Mesothelial cell of epicardium (in vitro differentiated cells): Measurements from ENCODE around the gene CST7. TPM values are rescaled to one million over a fixed set of nuclear protein-coding genes. Genes with fewer than 3 reads are reported as not detected.

Experiments used
- DNase-seq, 2 experiments: peaks; one replicate each; pipeline ENCODE4 v3.0.0; 2021; ENCODE audit warnings: low spot score in 2 of 2; ENCODE audit not compliant: unreplicated experiment in 2 of 2
- H3K27ac Mint-ChIP-seq: 2 replicates; pipeline ENCODE4 v1.8.0; 2021; ENCODE audit warnings: mixed read lengths
- H3K27me3 Mint-ChIP-seq: 2 replicates; pipeline ENCODE4 v1.8.0; 2021; ENCODE audit warnings: low read depth, mixed read lengths
- H3K36me3 Mint-ChIP-seq: 2 replicates; pipeline ENCODE4 v1.8.0; 2021; ENCODE audit warnings: mixed read lengths
- H3K4me1 Mint-ChIP-seq: 2 replicates; pipeline ENCODE4 v1.8.0; 2021; ENCODE audit warnings: mixed read lengths
- H3K4me3 Mint-ChIP-seq: 2 replicates; pipeline ENCODE4 v1.8.0; 2021; ENCODE audit warnings: mild to moderate bottlenecking, moderate library complexity, mixed read lengths
- H3K9me3 Mint-ChIP-seq: 2 replicates; pipeline ENCODE4 v1.8.0; 2021; ENCODE audit warnings: mixed read lengths
- total RNA-seq: library from RNA; stranded (reverse); gene quantifications from 3 replicates; pipeline ENCODE4 v1.2.1, GENCODE V29; 2021
- TF ChIP-seq, protein P1 (sequence below): fragments of 200-600 bp; sonication (generic); IDR thresholded peaks from one replicate; pipeline ENCODE4 v1.5.0; 2021; ENCODE audit warnings: antibody characterized with exemption; ENCODE audit not compliant: unreplicated experiment

CST7 gene
- total RNA-seq, 1 donor from 2014 or later: not detected

DNA sequence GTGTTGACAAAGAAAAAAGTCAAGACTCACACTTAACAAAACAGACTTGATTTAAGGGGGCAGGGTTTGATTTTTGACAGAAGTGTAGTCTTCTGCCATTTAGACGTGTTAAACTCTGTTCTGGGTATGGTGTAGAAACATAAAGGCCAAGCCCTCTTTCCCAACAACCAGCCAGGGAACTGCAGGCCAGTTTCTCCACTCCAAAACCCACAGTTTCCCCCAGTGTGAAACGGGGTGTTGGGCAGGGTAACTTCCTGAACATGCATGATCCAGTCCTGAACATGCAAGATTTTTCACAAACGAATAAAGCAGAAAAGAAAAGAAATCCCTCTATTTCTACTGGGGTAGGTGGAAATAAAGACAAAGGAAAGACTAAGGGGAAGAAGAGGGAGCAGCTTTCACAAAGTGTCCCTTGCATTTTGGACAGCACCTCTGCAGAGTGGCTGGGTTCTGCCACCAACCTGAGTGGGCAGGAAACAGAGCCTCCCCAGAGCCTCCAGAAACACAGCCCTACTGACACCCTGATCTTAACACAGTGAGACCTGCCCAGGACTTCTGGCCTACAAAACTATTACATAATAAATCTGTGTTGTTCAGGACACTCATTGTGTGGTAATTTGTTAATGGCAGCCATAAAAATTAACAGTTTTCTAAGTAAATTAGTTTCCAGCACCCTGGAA lies 36.0 kb downstream of the CST7 start:
- Mint-ChIP-seq H3K4me1 (no peaks in the 10 kb centered on the region), H3K36me3 (peaks cover 24% of the 10 kb centered on the region), H3K4me3 (no peak overlapping the region), H3K9me3 (peaks cover 2% of the 10 kb centered on the region), H3K27ac (no peak overlapping the region), H3K27me3 (no peaks in the 10 kb centered on the region)
- DNase-seq: no peak
- TF ChIP-seq, protein P1, sequence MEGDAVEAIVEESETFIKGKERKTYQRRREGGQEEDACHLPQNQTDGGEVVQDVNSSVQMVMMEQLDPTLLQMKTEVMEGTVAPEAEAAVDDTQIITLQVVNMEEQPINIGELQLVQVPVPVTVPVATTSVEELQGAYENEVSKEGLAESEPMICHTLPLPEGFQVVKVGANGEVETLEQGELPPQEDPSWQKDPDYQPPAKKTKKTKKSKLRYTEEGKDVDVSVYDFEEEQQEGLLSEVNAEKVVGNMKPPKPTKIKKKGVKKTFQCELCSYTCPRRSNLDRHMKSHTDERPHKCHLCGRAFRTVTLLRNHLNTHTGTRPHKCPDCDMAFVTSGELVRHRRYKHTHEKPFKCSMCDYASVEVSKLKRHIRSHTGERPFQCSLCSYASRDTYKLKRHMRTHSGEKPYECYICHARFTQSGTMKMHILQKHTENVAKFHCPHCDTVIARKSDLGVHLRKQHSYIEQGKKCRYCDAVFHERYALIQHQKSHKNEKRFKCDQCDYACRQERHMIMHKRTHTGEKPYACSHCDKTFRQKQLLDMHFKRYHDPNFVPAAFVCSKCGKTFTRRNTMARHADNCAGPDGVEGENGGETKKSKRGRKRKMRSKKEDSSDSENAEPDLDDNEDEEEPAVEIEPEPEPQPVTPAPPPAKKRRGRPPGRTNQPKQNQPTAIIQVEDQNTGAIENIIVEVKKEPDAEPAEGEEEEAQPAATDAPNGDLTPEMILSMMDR: no peak

DNA sequence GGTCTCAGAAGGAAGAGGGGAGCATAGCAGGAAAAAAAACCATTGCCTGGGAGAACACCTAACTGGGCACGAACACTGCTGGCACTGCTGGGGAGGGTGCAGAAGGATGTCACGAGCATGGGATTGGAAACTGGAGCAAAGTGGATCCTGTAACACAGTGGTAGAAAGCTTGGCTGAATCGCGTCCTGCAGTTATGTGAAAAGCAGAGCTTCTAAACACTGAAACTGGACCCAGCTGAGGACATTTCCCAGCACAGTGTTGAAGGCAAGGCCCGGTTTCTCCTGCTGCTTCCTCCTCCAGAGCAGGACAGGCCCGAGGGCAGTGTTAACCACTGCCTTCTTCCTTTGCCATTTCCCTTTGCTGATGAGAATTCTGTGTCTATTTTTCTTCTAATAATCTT lies 36.7 kb downstream of the CST7 start:
- Mint-ChIP-seq H3K36me3 (peaks cover 17% of the 10 kb centered on the region), H3K9me3 (no peaks in the 10 kb centered on the region), H3K4me3 (no peak overlapping the region), H3K27ac (no peak overlapping the region), H3K4me1 (peaks cover 3% of the 10 kb centered on the region), H3K27me3 (no peaks in the 10 kb centered on the region)
- TF ChIP-seq, protein P1: no peak
- DNase-seq: no peak

DNA sequence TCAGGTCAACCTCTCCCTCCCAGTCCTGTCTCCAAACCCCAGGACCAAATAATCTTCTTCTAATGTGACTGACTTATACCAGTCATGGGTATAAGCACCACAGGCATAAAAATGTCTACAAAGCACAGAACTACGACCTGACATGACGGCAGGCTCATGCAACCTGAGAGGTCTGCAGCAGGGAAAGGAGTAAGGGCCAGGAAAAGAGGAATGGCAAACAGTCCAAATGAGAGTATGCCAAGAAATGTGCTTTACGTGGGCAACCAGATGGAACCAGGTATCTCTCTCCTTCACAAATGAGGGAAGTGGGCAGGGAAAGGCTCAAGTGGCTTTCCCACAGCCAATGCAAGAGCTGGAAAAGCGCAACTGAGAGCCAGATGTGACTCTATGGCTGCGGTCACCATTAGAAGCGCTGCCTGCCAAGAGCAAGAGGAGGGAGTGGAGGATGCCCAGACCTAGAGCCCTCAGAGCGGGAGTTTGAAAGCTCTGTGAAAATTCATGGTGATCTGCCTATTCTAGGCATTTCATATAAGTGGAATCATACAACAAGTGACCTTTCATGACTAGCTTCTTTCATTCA lies 37.5 kb downstream of the CST7 start:
- H3K4me1 Mint-ChIP-seq: peaks cover 9% of the 10 kb centered on the region
- H3K9me3 Mint-ChIP-seq: no peaks in the 10 kb centered on the region
- DNase-seq: no peak
- TF ChIP-seq, protein P1: no peak
- H3K27me3 Mint-ChIP-seq: no peaks in the 10 kb centered on the region
- H3K4me3 Mint-ChIP-seq: no peak overlapping the region
- H3K36me3 Mint-ChIP-seq: peaks cover 10% of the 10 kb centered on the region
- no peak overlapping the region for H3K27ac Mint-ChIP-seq

DNA sequence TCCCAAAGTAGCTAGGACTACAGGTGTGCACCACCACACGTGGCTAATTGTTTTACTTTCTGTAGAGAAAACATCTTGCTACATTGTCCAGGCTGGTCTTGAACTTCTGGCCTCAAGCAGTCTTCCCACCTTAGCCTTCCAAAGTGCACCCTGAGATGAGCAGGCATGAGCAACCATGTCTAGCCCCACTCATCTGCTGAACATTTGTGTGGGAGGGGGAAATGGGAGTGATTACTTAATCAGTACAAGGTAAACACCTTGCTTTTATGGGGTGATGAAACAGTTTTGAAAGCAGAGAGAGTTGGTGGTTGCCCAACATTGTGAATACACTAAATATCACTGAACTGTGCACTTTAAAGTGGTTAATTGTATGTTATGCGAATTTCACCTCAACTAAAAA lies 38.2 kb downstream of the CST7 start:
- TF ChIP-seq, protein P1: no peak
- no peaks in the 10 kb centered on the region for H3K9me3 Mint-ChIP-seq
- H3K27me3 Mint-ChIP-seq: no peaks in the 10 kb centered on the region
- H3K4me1 Mint-ChIP-seq: peaks cover 14% of the 10 kb centered on the region
- no peak overlapping the region for H3K27ac Mint-ChIP-seq
- peaks cover 8% of the 10 kb centered on the region for H3K36me3 Mint-ChIP-seq
- no peak for DNase-seq
- no peak overlapping the region for H3K4me3 Mint-ChIP-seq

DNA sequence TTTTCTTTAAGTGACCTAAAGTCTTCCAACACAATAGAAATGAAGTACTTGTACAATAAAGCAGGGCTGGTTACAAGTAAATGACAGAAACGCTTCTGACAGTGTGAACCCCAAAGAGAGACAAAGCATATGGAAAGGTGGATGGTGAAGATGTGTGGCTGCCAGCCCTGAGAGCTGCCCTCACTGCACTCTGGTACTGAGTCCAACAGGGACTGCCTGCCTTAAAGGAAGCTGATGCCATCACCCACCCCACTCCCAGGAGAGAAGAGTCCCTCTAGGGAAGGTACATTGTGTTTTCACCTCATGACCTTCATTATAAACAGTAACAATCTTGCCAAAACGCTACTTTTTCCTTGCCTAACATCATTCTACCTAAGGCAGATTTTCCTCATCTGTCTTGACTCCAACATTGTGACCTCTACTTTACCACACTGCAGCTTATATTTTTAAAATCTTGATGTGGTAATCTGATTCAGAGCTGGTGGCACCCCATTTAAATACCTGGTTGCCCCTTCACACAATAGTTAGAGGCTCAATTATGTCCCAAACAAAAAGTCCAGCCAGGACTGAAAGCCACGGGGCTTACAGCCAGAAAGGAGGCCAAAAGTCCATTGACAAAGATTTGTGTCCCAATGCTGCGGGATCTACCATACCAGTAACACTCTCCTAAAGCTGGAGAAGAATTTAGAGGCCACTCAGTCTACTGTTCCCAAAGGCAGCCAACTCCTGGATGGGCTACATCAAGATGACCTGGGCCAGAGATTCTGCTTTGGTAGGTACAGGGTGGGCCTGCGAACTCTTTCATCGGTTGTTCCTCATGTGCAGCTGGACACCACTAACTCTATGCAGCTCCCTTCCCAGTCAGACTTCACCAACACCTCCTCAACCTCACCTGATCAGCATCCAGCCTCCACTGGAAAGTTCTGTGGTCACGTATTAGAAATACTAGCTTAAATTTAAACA lies 39.1 kb downstream of the CST7 start:
- H3K9me3 Mint-ChIP-seq: no peaks in the 10 kb centered on the region
- H3K27ac Mint-ChIP-seq: no peak overlapping the region
- no peak overlapping the region for H3K4me3 Mint-ChIP-seq
- H3K36me3 Mint-ChIP-seq: no peaks in the 10 kb centered on the region
- TF ChIP-seq, protein P1: no peak
- H3K4me1 Mint-ChIP-seq: peaks cover 14% of the 10 kb centered on the region
- peak in 1 of 2 experiments; percentile 14 for DNase-seq
- H3K27me3 Mint-ChIP-seq: no peaks in the 10 kb centered on the region
